ENCODE results near the gene RPH3AL.
A peak's percentile ranks its signal among the peaks of the same experiment; 100 is the strongest.
"Not testable (repeated sequence)": the region's sequence is repeated elsewhere in the genome, so short reads cannot be mapped to it uniquely, and the experiment has no call there.

Gene RPH3AL

GRCh38 chr17:172401-172800, 180.2 kb downstream of the RPH3AL start:
- TF ChIP-seq MYC (IDR thresholded peaks at IDR 0.05; ENCODE audit: low read depth, low read length) = no peak
- DNase-seq (ENCODE audit: low read depth) = no peak

DNA sequence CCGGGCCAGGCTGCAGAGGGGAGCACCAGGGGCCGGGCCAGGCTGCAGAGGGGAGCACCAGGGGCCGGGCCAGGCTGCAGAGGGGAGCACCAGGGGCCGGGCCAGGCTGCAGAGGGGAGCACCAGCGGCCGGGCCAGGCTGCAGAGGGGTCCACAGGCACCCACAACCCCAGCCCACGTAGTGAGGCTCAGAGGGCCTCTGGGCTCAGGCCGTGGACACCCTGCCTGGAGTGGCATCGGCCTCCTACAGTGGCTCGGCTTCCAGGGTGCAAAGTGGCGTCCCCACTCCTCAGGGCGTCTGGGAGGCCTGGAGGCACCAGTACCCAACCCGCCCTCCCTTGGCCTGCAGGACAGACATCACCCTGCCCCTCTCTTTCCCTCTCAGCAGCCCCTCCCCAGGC, 180.7 kb downstream of the RPH3AL start:
- DNase-seq (ENCODE audit: low read depth) = no peak
- TF ChIP-seq MYC (IDR thresholded peaks at IDR 0.05; ENCODE audit: low read depth, low read length) (no peak), MAX (IDR thresholded peaks at IDR 0.05; ENCODE audit: low read depth, low read length) (no peak), POLR2A (IDR thresholded peaks at IDR 0.05; ENCODE audit: extremely low read depth, insufficient read length) (no peak)
- TF ChIP-seq, protein P1, sequence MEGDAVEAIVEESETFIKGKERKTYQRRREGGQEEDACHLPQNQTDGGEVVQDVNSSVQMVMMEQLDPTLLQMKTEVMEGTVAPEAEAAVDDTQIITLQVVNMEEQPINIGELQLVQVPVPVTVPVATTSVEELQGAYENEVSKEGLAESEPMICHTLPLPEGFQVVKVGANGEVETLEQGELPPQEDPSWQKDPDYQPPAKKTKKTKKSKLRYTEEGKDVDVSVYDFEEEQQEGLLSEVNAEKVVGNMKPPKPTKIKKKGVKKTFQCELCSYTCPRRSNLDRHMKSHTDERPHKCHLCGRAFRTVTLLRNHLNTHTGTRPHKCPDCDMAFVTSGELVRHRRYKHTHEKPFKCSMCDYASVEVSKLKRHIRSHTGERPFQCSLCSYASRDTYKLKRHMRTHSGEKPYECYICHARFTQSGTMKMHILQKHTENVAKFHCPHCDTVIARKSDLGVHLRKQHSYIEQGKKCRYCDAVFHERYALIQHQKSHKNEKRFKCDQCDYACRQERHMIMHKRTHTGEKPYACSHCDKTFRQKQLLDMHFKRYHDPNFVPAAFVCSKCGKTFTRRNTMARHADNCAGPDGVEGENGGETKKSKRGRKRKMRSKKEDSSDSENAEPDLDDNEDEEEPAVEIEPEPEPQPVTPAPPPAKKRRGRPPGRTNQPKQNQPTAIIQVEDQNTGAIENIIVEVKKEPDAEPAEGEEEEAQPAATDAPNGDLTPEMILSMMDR (IDR thresholded peaks at IDR 0.05; ENCODE audit: low read depth, low read length) = no peak
- H3K4me3 ChIP-seq (ENCODE audit: low read depth, low read length) = no peak overlapping the region

More at GRCh38 chr17:172401-172800, 180.2 kb downstream of the RPH3AL start:
- H3K4me3 ChIP-seq (ENCODE audit: low read depth, low read length) = no peak overlapping the region

DNA sequence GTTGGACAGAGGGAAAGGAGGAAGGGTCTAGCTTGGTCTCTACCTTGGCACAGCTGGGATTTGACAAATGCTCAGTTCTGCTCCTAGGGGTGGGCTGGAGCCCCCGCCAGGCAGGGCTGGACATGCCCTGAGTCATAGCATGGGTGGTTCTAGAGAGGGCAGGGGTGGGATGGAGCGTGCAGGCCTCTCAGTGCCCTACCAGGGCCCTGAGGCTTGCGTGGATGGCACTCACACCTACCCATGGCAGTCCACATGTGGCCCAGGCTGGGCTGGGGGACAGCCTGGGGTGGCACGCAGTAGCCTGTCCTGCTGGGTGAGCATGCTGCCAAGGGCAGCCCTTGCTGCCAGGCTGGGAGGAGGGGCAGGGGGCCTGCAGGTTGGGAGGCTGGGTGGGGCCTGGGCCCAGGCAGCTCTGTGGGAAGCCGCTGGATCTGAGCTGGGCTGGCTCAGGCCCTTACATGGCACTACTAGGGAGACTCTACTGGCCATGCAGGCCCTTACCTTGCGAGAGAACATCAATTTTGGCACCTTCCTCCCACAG, 182.4 kb downstream of the RPH3AL start:
- no peak for TF ChIP-seq POLR2A (IDR thresholded peaks at IDR 0.05; ENCODE audit: extremely low read depth, insufficient read length)
- TF ChIP-seq MAX (IDR thresholded peaks at IDR 0.05; ENCODE audit: low read depth, low read length) = no peak
- TF ChIP-seq, protein P1 (IDR thresholded peaks at IDR 0.05; ENCODE audit: low read depth, low read length) = no peak
- TF ChIP-seq MYC (IDR thresholded peaks at IDR 0.05; ENCODE audit: low read depth, low read length) = no peak
- no peak overlapping the region for H3K4me3 ChIP-seq (ENCODE audit: low read depth, low read length)
- DNase-seq (ENCODE audit: low read depth) = no peak

- DNase-seq (ENCODE audit: low read depth); H3K4me3 ChIP-seq (ENCODE audit: low read depth, low read length): not testable (repeated sequence)
Observed at GRCh38 chr17:168614-169013, 184.0 kb downstream of the RPH3AL start.

GRCh38 chr17:165939-166338, 186.7 kb downstream of the RPH3AL start:
- TF ChIP-seq POLR2A (IDR thresholded peaks at IDR 0.05; ENCODE audit: extremely low read depth, insufficient read length) = no peak
- TF ChIP-seq, protein P1 (IDR thresholded peaks at IDR 0.05; ENCODE audit: low read depth, low read length) = no peak
- no peak for TF ChIP-seq MAX (IDR thresholded peaks at IDR 0.05; ENCODE audit: low read depth, low read length)
- TF ChIP-seq MYC (IDR thresholded peaks at IDR 0.05; ENCODE audit: low read depth, low read length) = no peak
- no peak for DNase-seq (ENCODE audit: low read depth)
- no peak overlapping the region for H3K4me3 ChIP-seq (ENCODE audit: low read depth, low read length)

GRCh38 chr17:164303-165235, 188.0 kb downstream of the RPH3AL start:
- H3K4me3 ChIP-seq (ENCODE audit: low read depth, low read length) = no peak overlapping the region
- TF ChIP-seq, protein P1 (IDR thresholded peaks at IDR 0.05; ENCODE audit: low read depth, low read length) = peak; percentile 40
- TF ChIP-seq MAX (IDR thresholded peaks at IDR 0.05; ENCODE audit: low read depth, low read length) (peak; percentile 23; the same call in 1 of the 2 replicates), MYC (IDR thresholded peaks at IDR 0.05; ENCODE audit: low read depth, low read length) (peak; percentile 59; the same call in 1 of the 2 replicates), POLR2A (IDR thresholded peaks at IDR 0.05; ENCODE audit: extremely low read depth, insufficient read length) (no peak)
- DNase-seq (ENCODE audit: low read depth) = peak; percentile 55

Measured in NB4 (cell line).